Aorta (tissue), 5 donors: ENCODE data around the gene SLC6A19. TPM values are rescaled to one million over a fixed set of nuclear protein-coding genes. Genes with fewer than 3 reads are reported as not detected.

ENCODE experiments used
- ATAC-seq: fragments of 200-7000 bp; cut with Tn5 transposase; one replicate; pipeline ENCODE4 v1.9.1; 2022; ENCODE audit warnings: moderate library complexity; ENCODE audit not compliant: low FRiP score
- DNase-seq, 2 donors: peaks; one replicate each; pipeline ENCODE4 v3.0.0-alpha.2; 2020
- H3K27ac ChIP-seq, 2 donors: one replicate each; pipeline ENCODE4 v1.5.1; 2013; ENCODE audit warnings: low read length in 2 of 2, mild to moderate bottlenecking in 2 of 2, moderate library complexity in 2 of 2, control low read depth in 1 of 2, inconsistent platforms in 1 of 2, low read depth in 1 of 2
- H3K27me3 ChIP-seq, 2 donors: one replicate each; pipeline ENCODE4 v1.6.1; 2013; ENCODE audit warnings: control low read depth in 1 of 2, low read length in 1 of 2, mild to moderate bottlenecking in 1 of 2, moderate library complexity in 1 of 2; ENCODE audit not compliant: insufficient read depth in 2 of 2, control insufficient read depth in 1 of 2
- H3K36me3 ChIP-seq, 2 donors: one replicate each; pipeline ENCODE4 v1.6.1; 2013; ENCODE audit warnings: control low read depth in 1 of 2, low read length in 1 of 2, mild to moderate bottlenecking in 1 of 2; ENCODE audit not compliant: insufficient read depth in 2 of 2, control insufficient read depth in 1 of 2
- H3K4me1 ChIP-seq, 2 donors: one replicate each; pipeline ENCODE4 v1.6.1; 2013; ENCODE audit warnings: low read length in 2 of 2, control low read depth in 1 of 2, mild to moderate bottlenecking in 1 of 2, moderate library complexity in 1 of 2; ENCODE audit not compliant: insufficient read depth in 2 of 2, control insufficient read depth in 1 of 2
- H3K4me3 ChIP-seq, 2 donors: one replicate each; pipeline ENCODE4 v1.5.1; 2013; ENCODE audit warnings: low read length in 2 of 2, control low read depth in 1 of 2, mild to moderate bottlenecking in 1 of 2
- H3K9me3 ChIP-seq: one replicate; pipeline ENCODE4 v1.6.1; 2013; ENCODE audit warnings: mild to moderate bottlenecking, low read length; ENCODE audit not compliant: control insufficient read depth
- WGBS, 2 donors: extraction: QIAGEN DNeasy Blood & Tissue Kit; methylation state at CpG; one replicate each; pipeline ENCODE4 v1.1.7; 2013; 5-methylcytosine and 5-hydroxymethylcytosine counted together
- intact Hi-C, 2 donors: fragments of 100-400 bp; cut with DNase I; formaldehyde crosslinking; loops; one replicate each; pipeline versions ENCODE4 v1.14.2 to v1.15.0; 2022
- polyA plus RNA-seq, 2 donors: library from polyadenylated mRNA; stranded (reverse); fragments of 200-250 nt; gene quantifications; one replicate each; pipeline ENCODE4 v1.2.3, GENCODE V29; 2013
- total RNA-seq, 2 donors: library from RNA; stranded (reverse); fragmentation: NEBNext Ultra II Directional; extraction: Animal tissue kit (Norgen Biotek cat#: 25700); gene quantifications; one replicate each; pipeline ENCODE4 v1.2.1, GENCODE V29; 2021
- donor health status: healthy with polysubstance abuse.
- donor health status: Bipolar disorder and iron deficiency.
- donor health status: DM: no; HTN: no; CAD: no.
- donor health status: DM: no; HTN: no; CAD: no.
- donor health status: DM: yes; HTN: yes; CAD: no.

Gene SLC6A19
- total and polyA plus RNA-seq, 4 donors: 0.12 to 9.5 TPM; not detected in 2

DNA sequence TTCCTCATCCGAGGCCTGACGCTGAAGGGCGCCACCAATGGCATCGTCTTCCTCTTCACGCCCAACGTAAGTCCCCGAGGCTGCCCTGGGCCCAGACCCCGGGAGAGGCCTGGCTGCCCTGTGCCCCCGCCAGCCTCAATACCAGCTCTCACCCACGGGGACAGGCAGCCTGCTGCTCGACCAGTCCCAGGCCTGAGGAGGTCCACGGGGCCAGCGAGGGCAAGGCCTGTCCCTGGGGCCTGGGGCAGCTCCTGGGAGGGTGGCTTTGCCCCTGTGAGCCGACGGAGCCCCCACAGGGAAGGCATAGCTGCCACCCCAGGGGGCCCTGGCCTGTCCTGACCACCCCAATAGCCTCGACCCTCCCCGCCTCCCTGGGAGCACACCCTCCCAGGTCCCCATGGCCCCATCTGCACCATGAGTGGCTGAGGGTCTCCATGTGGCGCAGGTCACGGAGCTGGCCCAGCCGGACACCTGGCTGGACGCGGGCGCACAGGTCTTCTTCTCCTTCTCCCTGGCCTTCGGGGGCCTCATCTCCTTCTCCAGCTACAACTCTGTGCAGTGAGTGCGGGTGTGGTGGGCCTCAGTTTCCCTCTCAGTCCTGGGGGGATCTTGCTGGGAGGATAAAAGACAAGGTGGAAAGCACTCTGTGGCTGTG is 12.2 kb downstream of the SLC6A19 start:
- no peak overlapping the region for H3K4me3 ChIP-seq

DNA sequence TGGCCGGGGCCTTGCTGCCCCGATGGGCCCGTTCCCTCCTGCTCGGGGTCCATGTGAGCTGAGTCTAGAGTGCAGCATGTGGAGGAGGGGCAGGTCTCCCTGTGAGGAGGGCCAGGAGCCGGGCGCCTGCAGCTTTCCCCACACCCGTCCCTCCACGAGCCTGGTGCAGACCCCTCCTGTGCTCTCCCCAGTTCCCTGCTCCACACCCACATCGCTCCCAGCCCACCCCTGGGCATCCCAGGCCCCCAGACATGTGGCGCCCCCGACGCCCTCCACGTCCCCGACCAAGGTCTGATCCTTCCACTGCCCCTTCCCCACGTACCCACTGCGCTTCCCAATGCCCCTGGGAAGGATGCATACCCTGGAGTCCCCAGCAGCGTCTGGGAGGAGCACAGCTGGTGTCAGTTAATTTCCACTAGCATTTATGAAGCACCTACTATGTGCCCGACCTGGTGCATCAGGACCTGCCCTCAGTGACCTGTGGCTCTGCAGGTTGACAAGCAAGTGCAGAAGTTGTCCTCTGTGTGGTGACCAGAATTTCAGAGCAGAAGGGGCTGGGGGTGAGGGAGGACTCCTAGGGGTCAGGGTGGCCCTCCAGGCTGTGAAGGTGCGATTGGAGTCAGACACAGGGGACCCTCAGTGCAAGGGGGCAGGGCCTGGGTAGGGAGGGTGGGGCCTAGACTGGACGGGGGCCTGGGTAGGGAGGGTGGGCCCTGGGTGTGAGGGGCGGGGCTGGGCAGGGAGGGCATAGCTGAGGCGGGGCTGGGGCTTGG is 13.0 kb downstream of the SLC6A19 start:
- intact Hi-C loops: no loop called here
- Histone ChIP-seq H3K9me3 (peaks cover 3% of the 10 kb centered on the region), H3K27ac (no peak overlapping the region), H3K4me3 (no peak overlapping the region), H3K4me1 (no peaks in the 10 kb centered on the region), H3K27me3 (no peaks in the 10 kb centered on the region), H3K36me3 (no peaks in the 10 kb centered on the region)
- peak; percentile 17 to 55 for DNase-seq
- WGBS, 2 donors: 56 to 74% methylated on average over 21 to 22 of the region's 22 CpGs
- no peak for ATAC-seq

More for the DNA sequence above, 12.2 kb downstream of the SLC6A19 start:
- peaks cover 3% of the 10 kb centered on the region for H3K9me3 ChIP-seq
- WGBS, 2 donors: 87 to 89% methylated on average over 23 to 25 of the region's 25 CpGs
- ATAC-seq (no peak), DNase-seq (peak; percentile 27 to 67)
- H3K27me3 ChIP-seq: no peaks in the 10 kb centered on the region
- H3K4me1 ChIP-seq: no peaks in the 10 kb centered on the region
- no peak overlapping the region for H3K27ac ChIP-seq
- H3K36me3 ChIP-seq: no peaks in the 10 kb centered on the region
- intact Hi-C loops: no loop called here

DNA sequence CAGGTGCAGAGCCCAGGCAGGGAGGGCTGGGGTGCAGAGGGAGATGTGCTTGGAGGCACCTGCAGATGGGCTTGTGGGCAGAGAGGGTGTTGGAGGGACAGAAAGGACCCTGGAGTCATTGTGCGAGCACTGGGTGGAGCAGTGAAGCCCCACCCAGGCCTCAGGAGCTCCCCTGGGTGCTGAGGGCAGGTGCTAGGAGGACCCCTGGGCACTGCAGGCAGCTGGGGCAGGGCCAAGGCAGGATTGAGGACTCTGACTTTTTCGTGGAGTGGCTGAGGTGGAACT is 13.5 kb downstream of the SLC6A19 start:
- Histone ChIP-seq H3K27ac (no peak overlapping the region), H3K9me3 (peaks cover 3% of the 10 kb centered on the region), H3K36me3 (no peaks in the 10 kb centered on the region), H3K4me3 (no peak overlapping the region), H3K27me3 (no peaks in the 10 kb centered on the region), H3K4me1 (no peaks in the 10 kb centered on the region)
- peak in 1 of 2 donors; percentile 26 for DNase-seq
- WGBS, 2 donors: 67 to 68% methylated on average over 2 of the region's 2 CpGs
- intact Hi-C loops: no loop called here
- ATAC-seq: no peak

DNA sequence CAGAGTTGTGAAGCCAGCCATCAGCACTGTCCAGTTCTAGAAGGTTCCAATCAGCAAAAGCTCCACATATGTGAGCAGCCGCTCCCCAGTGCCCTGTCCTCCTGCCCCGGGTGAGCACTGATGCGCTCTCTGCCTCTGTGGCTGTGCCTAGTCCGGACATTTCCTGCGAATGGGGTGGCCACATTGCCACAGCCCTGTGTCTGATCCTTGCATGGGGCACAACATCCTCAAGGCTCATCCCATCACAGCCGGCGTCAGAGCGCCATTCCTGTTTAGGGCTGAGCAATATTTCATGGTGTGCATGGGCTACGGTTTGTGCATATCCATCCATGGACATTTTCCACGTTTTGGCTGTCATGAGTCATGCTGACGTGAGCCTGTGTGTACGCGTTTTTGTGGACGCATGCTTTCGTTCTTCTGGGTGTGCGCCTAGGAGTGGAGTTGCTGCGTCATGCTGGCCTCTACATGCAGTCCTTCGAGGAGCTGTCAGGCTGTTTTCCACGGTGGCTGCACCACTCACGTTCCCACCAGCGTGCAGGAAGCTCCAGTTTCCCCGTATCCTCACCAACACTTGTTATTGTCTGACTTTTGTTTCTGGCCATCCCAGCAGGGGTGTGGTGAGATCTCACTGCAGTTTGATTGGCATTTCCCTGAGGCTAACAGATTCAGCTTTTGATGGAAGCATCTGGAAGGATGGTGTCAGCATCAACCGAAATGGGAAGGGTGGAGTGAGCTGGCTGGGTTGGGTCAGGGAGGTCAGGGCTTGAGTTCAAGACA is 14.1 kb downstream of the SLC6A19 start:
- intact Hi-C loops: no loop called here
- H3K27me3 ChIP-seq: no peaks in the 10 kb centered on the region

DNA sequence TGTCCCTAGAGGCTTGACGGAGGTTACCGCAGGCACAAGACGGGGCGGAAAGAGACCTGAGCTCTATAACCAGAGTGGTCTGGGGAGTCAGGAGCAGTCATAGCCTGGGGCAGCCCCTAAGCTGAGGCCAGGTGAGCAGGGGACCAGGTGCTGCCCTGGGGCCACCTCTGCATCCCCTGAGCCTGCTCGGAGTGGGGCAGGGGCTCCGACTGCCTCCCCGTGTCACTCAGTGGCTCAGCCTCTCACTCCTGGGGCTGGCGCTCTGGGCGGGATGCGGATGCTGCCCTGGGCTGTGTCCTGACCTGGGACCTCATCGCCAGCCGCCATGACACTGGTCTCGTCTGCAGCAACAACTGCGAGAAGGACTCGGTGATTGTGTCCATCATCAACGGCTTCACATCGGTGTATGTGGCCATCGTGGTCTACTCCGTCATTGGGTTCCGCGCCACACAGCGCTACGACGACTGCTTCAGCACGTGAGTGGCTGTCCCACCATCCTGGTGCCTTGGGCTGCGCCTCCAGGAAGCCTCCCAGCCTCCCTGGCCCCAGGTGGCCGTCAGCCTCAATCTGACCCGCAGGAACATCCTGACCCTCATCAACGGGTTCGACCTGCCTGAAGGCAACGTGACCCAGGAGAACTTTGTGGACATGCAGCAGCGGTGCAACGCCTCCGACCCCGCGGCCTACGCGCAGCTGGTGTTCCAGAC is 15.0 kb downstream of the SLC6A19 start:
- ATAC-seq (no peak), DNase-seq (peak in 1 of 2 donors; percentile 26)
- Histone ChIP-seq H3K27ac (no peak overlapping the region), H3K9me3 (peaks cover 3% of the 10 kb centered on the region), H3K36me3 (no peaks in the 10 kb centered on the region), H3K4me3 (no peak overlapping the region), H3K4me1 (no peaks in the 10 kb centered on the region), H3K27me3 (no peaks in the 10 kb centered on the region)
- WGBS, 2 donors: 93% methylated on average over 38 of the region's 38 CpGs
- intact Hi-C loops: no loop called here

More for the DNA sequence above, 14.1 kb downstream of the SLC6A19 start:
- 93% methylated on average over 23 of the region's 23 CpGs for WGBS, 2 donors
- DNase-seq (peak; percentile 32 to 61), ATAC-seq (no peak)
- Histone ChIP-seq H3K9me3 (peaks cover 3% of the 10 kb centered on the region), H3K4me3 (no peak overlapping the region), H3K4me1 (no peaks in the 10 kb centered on the region), H3K36me3 (no peaks in the 10 kb centered on the region), H3K27ac (no peak overlapping the region)

- Histone ChIP-seq H3K9me3 (peaks cover 3% of the 10 kb centered on the region), H3K27me3 (no peaks in the 10 kb centered on the region), H3K27ac (no peak overlapping the region), H3K4me3 (no peak overlapping the region), H3K36me3 (no peaks in the 10 kb centered on the region), H3K4me1 (no peaks in the 10 kb centered on the region)
- ATAC-seq: no peak
- 85 to 88% methylated on average over 18 of the region's 18 CpGs for WGBS, 2 donors
- intact Hi-C loops: no loop called here
- DNase-seq: no peak
Observed at GRCh38 chr5:1216918-1217295, 15.5 kb downstream of the SLC6A19 start.

DNA sequence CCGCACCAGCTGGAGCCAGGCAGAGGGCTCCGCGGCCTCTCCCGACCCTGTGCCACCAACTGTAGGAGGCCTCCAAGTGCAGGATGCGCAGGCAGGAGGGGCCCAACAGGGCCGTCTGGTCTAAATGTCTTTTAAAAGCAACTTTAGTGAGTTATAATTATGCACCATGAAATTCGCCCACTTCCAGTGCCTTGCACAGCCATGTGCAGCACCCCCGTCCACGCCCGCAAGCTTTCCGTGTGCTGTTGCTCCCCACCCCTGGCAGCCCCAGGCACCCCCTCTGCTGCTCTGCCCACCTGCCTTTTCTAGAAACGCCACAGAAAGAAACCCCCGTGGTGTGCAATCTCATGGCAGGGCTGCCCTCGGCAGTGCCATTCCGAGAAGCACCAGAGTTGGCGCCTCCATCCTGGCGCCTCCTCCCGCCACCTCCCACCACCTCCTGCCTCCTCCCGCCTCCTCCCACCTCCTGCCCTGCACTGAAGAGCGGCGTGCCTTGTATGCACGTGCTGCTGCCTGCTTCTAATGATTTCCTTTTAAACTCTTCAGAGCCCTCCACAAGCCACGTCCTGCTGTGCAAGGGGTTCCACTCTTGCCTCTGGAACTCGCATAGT is 16.3 kb downstream of the SLC6A19 start:
- H3K9me3 ChIP-seq: peaks cover 3% of the 10 kb centered on the region
- intact Hi-C loops: no loop called here
- DNase-seq (no peak), ATAC-seq (no peak)
- H3K4me3 ChIP-seq: no peak overlapping the region
- H3K27me3 ChIP-seq: no peaks in the 10 kb centered on the region
- no peaks in the 10 kb centered on the region for H3K4me1 ChIP-seq
- H3K27ac ChIP-seq: no peak overlapping the region
- no peaks in the 10 kb centered on the region for H3K36me3 ChIP-seq
- 57 to 58% methylated on average over 24 of the region's 24 CpGs for WGBS, 2 donors

GRCh38 chr5:1218351-1219080 is 17.1 kb downstream of the SLC6A19 start:
- 88 to 89% methylated on average over 38 of the region's 38 CpGs for WGBS, 2 donors
- no peak for DNase-seq
- Histone ChIP-seq H3K27ac (no peak overlapping the region), H3K27me3 (no peaks in the 10 kb centered on the region), H3K4me3 (no peak overlapping the region), H3K4me1 (no peaks in the 10 kb centered on the region), H3K36me3 (no peaks in the 10 kb centered on the region), H3K9me3 (peaks cover 3% of the 10 kb centered on the region)
- intact Hi-C loops: no loop called here
- no peak for ATAC-seq
